Endothelial cell of umbilical vein (primary cell): ENCODE measurements around the gene DYNC1LI1. TPM values are rescaled to one million over a fixed set of nuclear protein-coding genes. Genes with fewer than 3 reads are reported as not detected.

Experiments used
- BruUV-seq: library from RNA; stranded (reverse); fragments of 400-500 nt; replicated peaks from 2 replicates; lab custom pipeline; 2021; lab: Mats Ljungman, UMichigan
- CTCF ChIA-PET: fragments of 300-600, 350-600 bp; sonication (Branson Sonifier 250); formaldehyde crosslinking; loops from one replicate; lab custom pipeline; 2021; ENCODE audit warnings: antibody characterized with exemption, inconsistent platforms; lab: Charles Lee
- POLR2A ChIA-PET: fragments of 300-600, 350-600 bp; sonication (Branson Sonifier 250); formaldehyde crosslinking; loops from one replicate; lab custom pipeline; 2021; ENCODE audit warnings: antibody characterized with exemption, inconsistent platforms; lab: Charles Lee
- DNase-seq: peaks from one replicate; pipeline ENCODE4 v3.0.0-alpha.2; 2011; ENCODE audit warnings: low read depth, low spot score
- FAIRE-seq: peaks from 2 replicates; lab custom pipeline; 2011; peaks lifted over from hg19 to GRCh38; lab: Jason Lieb, UNC
- H2AFZ ChIP-seq: 2 replicates; pipeline ENCODE4 v1.6.0; 2012; ENCODE audit warnings: low read depth, low read length, control low read depth, inconsistent platforms
- H3K27ac ChIP-seq: 2 replicates; pipeline ENCODE4 v1.5.1; 2011; ENCODE audit warnings: low read depth, mild to moderate bottlenecking, control low read depth, low read length, moderate library complexity; ENCODE audit not compliant: insufficient read depth
- H3K27me3 ChIP-seq, 2 experiments: 2 replicates each; pipeline versions ENCODE4 v1.6.0 to v1.6.1; 2011; ENCODE audit warnings: low read length in 2 of 2, mixed read lengths in 1 of 2; ENCODE audit not compliant: control insufficient read depth in 2 of 2, insufficient read depth in 2 of 2
- H3K36me3 ChIP-seq, 2 experiments: 2 replicates in 1 of 2; 3 replicates in 1 of 2; pipeline ENCODE4 v1.5.1; 2011; ENCODE audit warnings: low read length in 2 of 2, mild to moderate bottlenecking in 1 of 2, moderate library complexity in 1 of 2; ENCODE audit not compliant: control insufficient read depth in 2 of 2, insufficient read depth in 2 of 2; ENCODE audit errors: extremely low read depth in 1 of 2
- H3K4me1 ChIP-seq: 3 replicates; pipeline ENCODE4 v1.5.1; 2011; ENCODE audit warnings: mild to moderate bottlenecking, low read length; ENCODE audit not compliant: control insufficient read depth, insufficient read depth; ENCODE audit errors: extremely low read depth
- H3K4me2 ChIP-seq: 2 replicates; pipeline ENCODE4 v1.6.1; 2011; ENCODE audit warnings: low read length, control low read depth, mixed read lengths; ENCODE audit not compliant: insufficient read depth
- H3K4me3 ChIP-seq, 3 experiments: fragments of 200-600 bp in 1 of 3; sonication (generic), shearing (Covaris generic) in 1 of 3; replicated peaks in 1 of 3; 2 replicates each; pipeline ENCODE4 v1.5.1; 2011 to 2016; ENCODE audit warnings: control low read depth in 3 of 3, low read length in 3 of 3, mild to moderate bottlenecking in 2 of 3, inconsistent platforms in 1 of 3, low read depth in 1 of 3, moderate library complexity in 1 of 3; ENCODE audit not compliant: insufficient read depth in 1 of 3
- H3K79me2 ChIP-seq: 2 replicates; pipeline ENCODE4 v1.6.0; 2012; ENCODE audit warnings: low read length, inconsistent platforms; ENCODE audit not compliant: control insufficient read depth, insufficient read depth
- H3K9ac ChIP-seq: replicated peaks from 2 replicates; pipeline ENCODE3; 2011; ENCODE audit warnings: low read length, control low read depth; ENCODE audit not compliant: insufficient read depth; ENCODE audit errors: extremely low read depth
- H3K9me1 ChIP-seq: replicated peaks from 3 replicates; pipeline ENCODE4 v1.6.0; 2011; ENCODE audit warnings: mild to moderate bottlenecking, low read length; ENCODE audit not compliant: control insufficient read depth, insufficient read depth; ENCODE audit errors: extremely low read depth
- H3K9me3 ChIP-seq: replicated peaks from 2 replicates; pipeline ENCODE4 v1.5.1; 2012; ENCODE audit warnings: low read length, inconsistent platforms; ENCODE audit not compliant: control insufficient read depth, insufficient read depth
- H4K20me1 ChIP-seq: replicated peaks from 2 replicates; pipeline ENCODE3; 2011; ENCODE audit warnings: mild to moderate bottlenecking, low read length; ENCODE audit not compliant: control insufficient read depth, insufficient read depth; ENCODE audit errors: extremely low read depth
- CTCF ChIP-seq, 2 donors: IDR thresholded peaks; 1 replicate in 1 of 2; 2 replicates in 1 of 2; pipeline ENCODE4 v1.5.1; 2011; ENCODE audit warnings: low read length in 2 of 2, mild to moderate bottlenecking in 2 of 2, moderate library complexity in 2 of 2, control low read depth in 1 of 2, inconsistent platforms in 1 of 2, low read depth in 1 of 2; ENCODE audit not compliant: insufficient read depth in 1 of 2; ENCODE audit errors: extremely low read depth in 1 of 2
- EZH2 ChIP-seq: IDR thresholded peaks from 2 replicates; pipeline ENCODE4 v1.6.1; 2012; ENCODE audit warnings: borderline replicate concordance, low read depth, mild to moderate bottlenecking, moderate library complexity, low read length, inconsistent platforms; ENCODE audit not compliant: severe bottlenecking
- FOS ChIP-seq: IDR thresholded peaks from 2 replicates; pipeline ENCODE4 v1.6.1; 2011; ENCODE audit warnings: mild to moderate bottlenecking, low read length, moderate library complexity, borderline replicate concordance; ENCODE audit not compliant: insufficient read depth
- GATA2 ChIP-seq: IDR thresholded peaks from 2 replicates; pipeline ENCODE4 v1.7.0; 2011; ENCODE audit warnings: low read depth, mild to moderate bottlenecking, moderate library complexity, mixed read lengths, low read length; ENCODE audit not compliant: insufficient read length, insufficient read depth
- JUN ChIP-seq: IDR thresholded peaks from 2 replicates; pipeline ENCODE4 v1.6.1; 2011; ENCODE audit warnings: borderline replicate concordance, low read depth; ENCODE audit not compliant: insufficient read length, insufficient read depth
- MYC ChIP-seq: IDR thresholded peaks from one replicate; pipeline ENCODE4 v1.6.1; 2011; ENCODE audit warnings: mild to moderate bottlenecking, low read depth, low read length
- POLR2A ChIP-seq: IDR thresholded peaks from 2 replicates; pipeline ENCODE4 v1.6.1; 2012; ENCODE audit warnings: low read depth, mild to moderate bottlenecking, control low read depth, low read length
- POLR2AphosphoS5 ChIP-seq: IDR thresholded peaks from 2 replicates; pipeline ENCODE4 v1.6.1; 2012; ENCODE audit warnings: low read depth, mild to moderate bottlenecking, control low read depth, low read length, moderate library complexity; ENCODE audit not compliant: insufficient read depth
- dilution Hi-C: fragments of 300-500 bp; cut with MboI; formaldehyde crosslinking; loops from one replicate; pipeline ENCODE4 v1.15.0; 2019; ENCODE audit warnings: low sequenced_read_pairs; ENCODE audit not compliant: extremely low pct_ligation_motif_present
- intact Hi-C: fragments of 100-400 bp; cut with micrococcal nuclease; formaldehyde crosslinking; loops from one replicate; pipeline ENCODE4 v1.10.0; 2022
- polyA plus RNA-seq, 4 experiments: library from polyadenylated mRNA; depleted of rRNA in 3 of 4; stranded (reverse) in 3 of 4; unstranded in 1 of 4; fragments of >200 nt; gene quantifications; 2 replicates each; pipeline versions ENCODE4 v1.2.1 to v1.2.3, GENCODE V29; 2011 to 2012; ENCODE audit warnings: missing spikeins in 1 of 4
- total RNA-seq: library from RNA; stranded (reverse); gene quantifications from 2 replicates; pipeline ENCODE4 v1.2.3, GENCODE V29; 2021
- TF ChIP-seq, protein P1 (sequence below): IDR thresholded peaks from 2 replicates; pipeline ENCODE4 v1.6.1; 2011; ENCODE audit not compliant: insufficient read depth, insufficient read length

Gene DYNC1LI1
- total and polyA plus RNA-seq, 2 donors (not counting 3 experiments of a cell fraction or from before 2014, with no cell fraction given), result 14.9 to 47.6 TPM

GRCh38 chr3:32577174-32577573, 6.5 kb upstream of the DYNC1LI1 start:
- FAIRE-seq (peak; percentile 28), DNase-seq (no peak)
- CTCF ChIA-PET, result no interaction called here
- Histone ChIP-seq H2AFZ (no peak overlapping the region), H3K9me1 (no peaks in the 10 kb centered on the region), H3K4me2 (no peak overlapping the region), H3K36me3 (no peaks in the 10 kb centered on the region), H3K27ac (no peak overlapping the region), H4K20me1 (no peaks in the 10 kb centered on the region), H3K9ac (no peak overlapping the region), H3K4me1 (no peaks in the 10 kb centered on the region), H3K27me3 (no peaks in the 10 kb centered on the region), H3K4me3 (no peak overlapping the region), H3K9me3 (no peaks in the 10 kb centered on the region), H3K79me2 (no peaks in the 10 kb centered on the region)
- dilution Hi-C loops, result no loop called here
- no TSS peak for BruUV-seq
- TF ChIP-seq, protein P1, sequence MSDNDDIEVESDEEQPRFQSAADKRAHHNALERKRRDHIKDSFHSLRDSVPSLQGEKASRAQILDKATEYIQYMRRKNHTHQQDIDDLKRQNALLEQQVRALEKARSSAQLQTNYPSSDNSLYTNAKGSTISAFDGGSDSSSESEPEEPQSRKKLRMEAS, result no peak
- no peak for TF ChIP-seq MYC
- no peak for TF ChIP-seq POLR2AphosphoS5
- no peak for TF ChIP-seq GATA2
- no peak for TF ChIP-seq EZH2
- no peak for TF ChIP-seq POLR2A
- no peak for TF ChIP-seq JUN
- TF ChIP-seq CTCF (IDR thresholded peaks at IDR 0.05; ENCODE audit: extremely low read depth in 1 of 2, insufficient read depth in 1 of 2, low read depth in 1 of 2, low read length in 2 of 2), result no peak
- no peak for TF ChIP-seq FOS
- POLR2A ChIA-PET, result interaction anchor here (0.8 kb wide), 1 partner anchor 13 kb away, joined by 4 read pairs; no protein-coding TSS in a partner anchor
- intact Hi-C loops, result no loop called here
